Measurements from ENCODE around the gene DIRAS1.

DIRAS1 gene

GRCh38 chr19:2766594-2767372 lies 45.6 kb upstream of the DIRAS1 start:
- H3K27me3 ChIP-seq = no peaks in the 10 kb centered on the region
- H3K4me1 ChIP-seq = no peaks in the 10 kb centered on the region
- H3K9me3 ChIP-seq = no peaks in the 10 kb centered on the region
- no peak for TF ChIP-seq CTCF (IDR thresholded peaks at IDR 0.05; ENCODE audit: low read depth, low read length)
- no peak for DNase-seq
- H3K4me3 ChIP-seq (ENCODE audit: low read depth, low read length) = no peak overlapping the region
- peaks cover 85% of the 10 kb centered on the region for H3K36me3 ChIP-seq

- Histone ChIP-seq H3K27me3 (no peaks in the 10 kb centered on the region), H3K4me1 (no peaks in the 10 kb centered on the region), H3K9me3 (no peaks in the 10 kb centered on the region), H3K4me3 (ENCODE audit: low read depth, low read length) (no peak overlapping the region), H3K36me3 (peaks cover 88% of the 10 kb centered on the region)
- TF ChIP-seq CTCF (IDR thresholded peaks at IDR 0.05; ENCODE audit: low read depth, low read length) = no peak
- no peak for DNase-seq
These were observed 44.2 kb upstream of the DIRAS1 start for GRCh38 chr19:2765376-2765775.

GRCh38 chr19:2764945-2765344 lies 43.8 kb upstream of the DIRAS1 start:
- peaks cover 88% of the 10 kb centered on the region for H3K36me3 ChIP-seq
- no peak for TF ChIP-seq CTCF (IDR thresholded peaks at IDR 0.05; ENCODE audit: low read depth, low read length)
- H3K9me3 ChIP-seq = no peaks in the 10 kb centered on the region
- no peaks in the 10 kb centered on the region for H3K4me1 ChIP-seq
- H3K4me3 ChIP-seq (ENCODE audit: low read depth, low read length) = no peak overlapping the region
- H3K27me3 ChIP-seq = no peaks in the 10 kb centered on the region
- DNase-seq = no peak

- no peak for DNase-seq
- Histone ChIP-seq H3K4me3 (ENCODE audit: low read depth, low read length) (no peak overlapping the region), H3K9me3 (no peaks in the 10 kb centered on the region), H3K4me1 (no peaks in the 10 kb centered on the region), H3K36me3 (peaks cover 92% of the 10 kb centered on the region), H3K27me3 (no peaks in the 10 kb centered on the region)
- no peak for TF ChIP-seq CTCF (IDR thresholded peaks at IDR 0.05; ENCODE audit: low read depth, low read length)
These were observed 42.5 kb upstream of the DIRAS1 start for GRCh38 chr19:2763687-2764086.

GRCh38 chr19:2762783-2763496 lies 41.8 kb upstream of the DIRAS1 start:
- H3K36me3 ChIP-seq = peaks cover 90% of the 10 kb centered on the region
- H3K27me3 ChIP-seq = no peaks in the 10 kb centered on the region
- no peak overlapping the region for H3K4me3 ChIP-seq (ENCODE audit: low read depth, low read length)
- no peak for DNase-seq
- TF ChIP-seq CTCF (IDR thresholded peaks at IDR 0.05; ENCODE audit: low read depth, low read length) = no peak
- no peaks in the 10 kb centered on the region for H3K9me3 ChIP-seq
- no peaks in the 10 kb centered on the region for H3K4me1 ChIP-seq

Data from BE2C (cell line).